ENCODE data around the gene TEX28.

DNA sequence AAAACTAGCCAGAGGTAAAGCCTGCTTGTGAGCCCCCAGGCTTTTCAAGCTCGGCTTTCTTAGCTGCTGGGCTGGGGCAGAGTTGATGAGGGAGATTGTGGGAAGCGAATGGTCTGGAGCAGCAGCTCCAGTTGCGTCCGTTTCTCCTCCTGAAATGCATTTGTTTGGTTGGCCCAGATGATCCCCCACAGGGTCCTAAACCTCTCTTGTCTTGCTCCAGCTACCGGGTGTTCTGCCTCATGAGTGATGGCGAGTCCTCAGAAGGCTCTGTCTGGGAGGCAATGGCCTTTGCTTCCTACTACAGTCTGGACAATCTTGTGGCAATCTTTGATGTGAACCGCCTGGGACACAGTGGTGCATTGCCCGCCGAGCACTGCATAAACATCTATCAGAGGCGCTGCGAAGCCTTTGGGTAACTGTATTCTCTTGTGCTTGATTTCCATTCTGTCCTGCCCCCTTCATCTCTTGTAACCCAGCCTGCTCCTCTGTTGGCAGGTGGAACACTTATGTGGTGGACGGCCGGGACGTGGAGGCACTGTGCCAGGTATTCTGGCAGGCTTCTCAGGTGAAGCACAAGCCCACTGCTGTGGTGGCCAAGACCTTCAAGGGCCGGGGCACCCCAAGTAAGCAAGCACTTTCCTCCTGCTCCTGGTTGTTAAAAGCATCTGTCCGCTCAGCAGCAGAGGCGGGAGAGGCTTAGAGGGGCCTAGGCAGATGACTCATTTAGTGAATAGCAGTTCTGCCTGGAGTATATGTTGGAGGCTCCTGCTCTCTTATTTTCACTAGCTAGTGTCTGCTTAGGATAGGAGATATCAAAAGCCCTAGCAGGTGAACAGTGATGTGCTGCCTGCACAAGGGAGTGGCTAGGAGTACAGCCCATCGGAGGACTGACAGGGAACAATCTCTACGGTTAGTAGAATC, 16.0 kb upstream of the TEX28 start:
- TF ChIP-seq, protein P1, sequence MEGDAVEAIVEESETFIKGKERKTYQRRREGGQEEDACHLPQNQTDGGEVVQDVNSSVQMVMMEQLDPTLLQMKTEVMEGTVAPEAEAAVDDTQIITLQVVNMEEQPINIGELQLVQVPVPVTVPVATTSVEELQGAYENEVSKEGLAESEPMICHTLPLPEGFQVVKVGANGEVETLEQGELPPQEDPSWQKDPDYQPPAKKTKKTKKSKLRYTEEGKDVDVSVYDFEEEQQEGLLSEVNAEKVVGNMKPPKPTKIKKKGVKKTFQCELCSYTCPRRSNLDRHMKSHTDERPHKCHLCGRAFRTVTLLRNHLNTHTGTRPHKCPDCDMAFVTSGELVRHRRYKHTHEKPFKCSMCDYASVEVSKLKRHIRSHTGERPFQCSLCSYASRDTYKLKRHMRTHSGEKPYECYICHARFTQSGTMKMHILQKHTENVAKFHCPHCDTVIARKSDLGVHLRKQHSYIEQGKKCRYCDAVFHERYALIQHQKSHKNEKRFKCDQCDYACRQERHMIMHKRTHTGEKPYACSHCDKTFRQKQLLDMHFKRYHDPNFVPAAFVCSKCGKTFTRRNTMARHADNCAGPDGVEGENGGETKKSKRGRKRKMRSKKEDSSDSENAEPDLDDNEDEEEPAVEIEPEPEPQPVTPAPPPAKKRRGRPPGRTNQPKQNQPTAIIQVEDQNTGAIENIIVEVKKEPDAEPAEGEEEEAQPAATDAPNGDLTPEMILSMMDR (IDR thresholded peaks at IDR 0.05) = no peak
- no peak for TF ChIP-seq POLR2A (IDR thresholded peaks at IDR 0.05)

All from right lobe of liver (tissue), 4 donors.